Neuronal stem cell (in vitro differentiated cells): ENCODE data around the gene SART1.

Source experiments
- DNase-seq: peaks from one replicate; pipeline ENCODE4 v3.0.0-alpha.2; 2013; ENCODE audit warnings: low spot score
- H2AFZ ChIP-seq: one replicate; pipeline ENCODE4 v1.6.1; 2013; ENCODE audit warnings: mild to moderate bottlenecking, low read length, inconsistent platforms
- H2AK5ac ChIP-seq: 2 replicates; pipeline ENCODE4 v1.6.1; 2013; ENCODE audit warnings: low read depth, mild to moderate bottlenecking, inconsistent platforms, low read length, moderate library complexity, mixed read lengths
- H2BK120ac ChIP-seq: 2 replicates; pipeline ENCODE4 v1.6.1; 2013; ENCODE audit warnings: low read depth, mild to moderate bottlenecking, inconsistent platforms, low read length, moderate library complexity, mixed read lengths
- H2BK12ac ChIP-seq: one replicate; pipeline ENCODE4 v1.6.1; 2013; ENCODE audit warnings: low read length, inconsistent platforms
- H2BK15ac ChIP-seq: 2 replicates; pipeline ENCODE4 v1.6.1; 2013; ENCODE audit warnings: mild to moderate bottlenecking, low read length, inconsistent platforms, mixed read lengths
- H2BK5ac ChIP-seq: one replicate; pipeline ENCODE4 v1.6.1; 2013; ENCODE audit warnings: inconsistent platforms, mild to moderate bottlenecking, low read length, moderate library complexity
- H3K14ac ChIP-seq: one replicate; pipeline ENCODE4 v1.6.1; 2013; ENCODE audit warnings: low read length, inconsistent platforms
- H3K18ac ChIP-seq: 2 replicates; pipeline ENCODE4 v1.6.1; 2013; ENCODE audit warnings: low read length, inconsistent platforms
- H3K23ac ChIP-seq: 2 replicates; pipeline ENCODE4 v1.6.1; 2013; ENCODE audit warnings: low read depth, mild to moderate bottlenecking, mixed read lengths, low read length, inconsistent platforms; ENCODE audit not compliant: poor library complexity
- H3K27ac ChIP-seq: replicated peaks from 3 replicates; pipeline ENCODE4 v1.5.1; 2013; ENCODE audit warnings: low read length, inconsistent platforms
- H3K27me3 ChIP-seq, 3 experiments: 2 replicates each; pipeline ENCODE4 v1.6.1; 2013; ENCODE audit warnings: low read length in 3 of 3, mild to moderate bottlenecking in 2 of 3, inconsistent platforms in 1 of 3, low read depth in 1 of 3, mixed read lengths in 1 of 3, moderate library complexity in 1 of 3; ENCODE audit not compliant: control insufficient read depth in 3 of 3, insufficient read depth in 3 of 3
- H3K36me3 ChIP-seq, 2 donors: replicated peaks in 1 of 2; 2 replicates each; pipeline ENCODE4 v1.6.1; 2013; ENCODE audit warnings: low read length in 2 of 2; ENCODE audit not compliant: control insufficient read depth in 2 of 2, insufficient read depth in 2 of 2
- H3K4ac ChIP-seq: 2 replicates; pipeline ENCODE4 v1.6.1; 2013; ENCODE audit warnings: inconsistent platforms, mild to moderate bottlenecking, low read length, moderate library complexity
- H3K4me1 ChIP-seq, 2 donors: 1 replicate in 1 of 2; 2 replicates in 1 of 2; pipeline ENCODE4 v1.6.1; 2013; ENCODE audit warnings: low read length in 2 of 2, low read depth in 1 of 2; ENCODE audit not compliant: control insufficient read depth in 2 of 2, insufficient read depth in 1 of 2
- H3K4me2 ChIP-seq: one replicate; pipeline ENCODE4 v1.6.1; 2013; ENCODE audit warnings: mild to moderate bottlenecking, low read length, inconsistent platforms; ENCODE audit not compliant: insufficient read depth, poor library complexity, severe bottlenecking
- H3K4me3 ChIP-seq, 2 donors: 2 replicates each; pipeline ENCODE4 v1.5.1; 2013; ENCODE audit warnings: low read length in 2 of 2, mild to moderate bottlenecking in 2 of 2, inconsistent platforms in 1 of 2, moderate library complexity in 1 of 2
- H3K79me1 ChIP-seq: one replicate; pipeline ENCODE4 v1.6.1; 2013; ENCODE audit warnings: low read depth, mild to moderate bottlenecking, inconsistent platforms, low read length, moderate library complexity
- H3K9ac ChIP-seq: one replicate; pipeline ENCODE4 v1.6.1; 2013; ENCODE audit warnings: mild to moderate bottlenecking, low read depth, low read length, inconsistent platforms; ENCODE audit not compliant: poor library complexity
- H3K9me3 ChIP-seq, 2 donors: replicated peaks in 1 of 2; 2 replicates each; pipeline versions ENCODE3 to v1.6.1; 2013; ENCODE audit warnings: low read length in 2 of 2, mild to moderate bottlenecking in 2 of 2, inconsistent platforms in 1 of 2, low read depth in 1 of 2, mixed read lengths in 1 of 2, moderate library complexity in 1 of 2; ENCODE audit not compliant: control insufficient read depth in 2 of 2, insufficient read depth in 1 of 2
- H4K8ac ChIP-seq: one replicate; pipeline ENCODE4 v1.6.1; 2013; ENCODE audit warnings: low read depth, mild to moderate bottlenecking, inconsistent platforms, low read length, moderate library complexity
- H4K91ac ChIP-seq: one replicate; pipeline ENCODE4 v1.6.1; 2013; ENCODE audit warnings: low read length, low read depth, mild to moderate bottlenecking, inconsistent platforms; ENCODE audit not compliant: poor library complexity
- WGBS, 2 donors: extraction: QIAGEN DNeasy Blood & Tissue Kit; methylation state at CpG; one replicate each; pipeline ENCODE4 v1.1.7; 2013; ENCODE audit warnings: missing lambda C conversion rate in 2 of 2, mixed read lengths in 1 of 2; ENCODE audit not compliant: insufficient read length in 2 of 2, insufficient replicate concordance in 1 of 2; ENCODE audit errors: extremely low coverage in 2 of 2; 5-methylcytosine and 5-hydroxymethylcytosine counted together

The SART1 gene

GRCh38 chr11:65954771-65955170 lies 6.8 kb upstream of the SART1 start:
- WGBS, 2 donors, result no CpG with 5 or more reads among the region's 8 CpGs
- H2AK5ac ChIP-seq, result no peak overlapping the region
- H3K27ac ChIP-seq, result no peak overlapping the region
- H3K9ac ChIP-seq, result no peak overlapping the region
- no peak overlapping the region for H2AFZ ChIP-seq
- H3K14ac ChIP-seq, result no peak overlapping the region
- H2BK15ac ChIP-seq, result no peak overlapping the region
- H4K8ac ChIP-seq, result no peak overlapping the region
- H3K18ac ChIP-seq, result no peak overlapping the region
- no peak for DNase-seq
- H2BK5ac ChIP-seq, result no peak overlapping the region
- no peaks in the 10 kb centered on the region for H3K79me1 ChIP-seq
- H3K36me3 ChIP-seq, result peaks cover 0 to 6% of the 10 kb centered on the region in 2 donors
- no peak overlapping the region for H2BK12ac ChIP-seq
- no peak overlapping the region for H3K23ac ChIP-seq
- no peak overlapping the region for H3K4me2 ChIP-seq
- no peaks in the 10 kb centered on the region for H3K4me1 ChIP-seq
- no peak overlapping the region for H4K91ac ChIP-seq
- no peak overlapping the region for H3K4ac ChIP-seq
- no peaks in the 10 kb centered on the region for H3K27me3 ChIP-seq
- no peak overlapping the region for H2BK120ac ChIP-seq
- no peak overlapping the region for H3K4me3 ChIP-seq
- no peaks in the 10 kb centered on the region for H3K9me3 ChIP-seq

- no peak overlapping the region for H4K91ac ChIP-seq
- no peak overlapping the region for H2BK5ac ChIP-seq
- no peak overlapping the region for H4K8ac ChIP-seq
- H3K9ac ChIP-seq, result peak overlapping the region; percentile 38
- H3K4ac ChIP-seq, result no peak overlapping the region
- H3K27me3 ChIP-seq, result no peaks in the 10 kb centered on the region
- H3K4me3 ChIP-seq, result no peak overlapping the region
- no peak overlapping the region for H2AFZ ChIP-seq
- peaks cover 0 to 6% of the 10 kb centered on the region in 2 donors for H3K36me3 ChIP-seq
- WGBS, 2 donors, result no CpG with 5 or more reads among the region's 4 CpGs
- H3K4me1 ChIP-seq, result peaks cover 5 to 9% of the 10 kb centered on the region in 2 donors
- no peak overlapping the region for H3K14ac ChIP-seq
- no peaks in the 10 kb centered on the region for H3K9me3 ChIP-seq
- no peak overlapping the region for H2BK15ac ChIP-seq
- H3K18ac ChIP-seq, result no peak overlapping the region
- H3K23ac ChIP-seq, result no peak overlapping the region
- no peak for DNase-seq
- H2BK12ac ChIP-seq, result no peak overlapping the region
- H3K27ac ChIP-seq, result no peak overlapping the region
- H2AK5ac ChIP-seq, result no peak overlapping the region
- H3K79me1 ChIP-seq, result peaks cover 6% of the 10 kb centered on the region
- no peak overlapping the region for H2BK120ac ChIP-seq
- H3K4me2 ChIP-seq, result no peak overlapping the region
Measured at GRCh38 chr11:65958291-65958690, 3.2 kb upstream of the SART1 start.

- H3K4me1 ChIP-seq, result peaks cover 5 to 9% of the 10 kb centered on the region in 2 donors
- H3K9ac ChIP-seq, result no peak overlapping the region
- no peak overlapping the region for H2BK5ac ChIP-seq
- H3K18ac ChIP-seq, result no peak overlapping the region
- no peaks in the 10 kb centered on the region for H3K27me3 ChIP-seq
- no peak overlapping the region for H4K91ac ChIP-seq
- peak overlapping the region; percentile 59 for H2BK12ac ChIP-seq
- peaks cover 0 to 9% of the 10 kb centered on the region in 2 donors for H3K36me3 ChIP-seq
- H3K4me2 ChIP-seq, result no peak overlapping the region
- H3K9me3 ChIP-seq, result no peaks in the 10 kb centered on the region
- H2AK5ac ChIP-seq, result no peak overlapping the region
- no peak overlapping the region for H3K14ac ChIP-seq
- no peak for DNase-seq
- H3K79me1 ChIP-seq, result peaks cover 9% of the 10 kb centered on the region
- H3K4ac ChIP-seq, result no peak overlapping the region
- no peak overlapping the region for H2BK120ac ChIP-seq
- no CpG with 5 or more reads among the region's 17 CpGs for WGBS, 2 donors
- H2AFZ ChIP-seq, result no peak overlapping the region
- H4K8ac ChIP-seq, result no peak overlapping the region
- no peak overlapping the region for H3K23ac ChIP-seq
- no peak overlapping the region for H2BK15ac ChIP-seq
- no peak overlapping the region for H3K27ac ChIP-seq
- no peak overlapping the region for H3K4me3 ChIP-seq
Measured at GRCh38 chr11:65958774-65959420, 2.6 kb upstream of the SART1 start.

- Histone ChIP-seq H2BK5ac (no peak overlapping the region), H3K23ac (peak overlapping the region; percentile 93), H4K8ac (no peak overlapping the region), H3K4me3 (peak overlapping the region; percentile 53 to 80), H3K9me3 (no peaks in the 10 kb centered on the region), H2BK15ac (no peak overlapping the region), H3K4me1 (peaks cover 5 to 9% of the 10 kb centered on the region in 2 donors), H3K4ac (no peak overlapping the region), H2BK12ac (no peak overlapping the region), H3K9ac (peak overlapping the region; percentile 83), H3K27me3 (no peaks in the 10 kb centered on the region), H3K18ac (peak overlapping the region; percentile 20), H3K79me1 (peaks cover 11% of the 10 kb centered on the region), H2BK120ac (no peak overlapping the region), H2AFZ (peak overlapping the region; percentile 57), H2AK5ac (peak overlapping the region; percentile 93), H3K14ac (no peak overlapping the region), H3K36me3 (peaks cover 16 to 28% of the 10 kb centered on the region in 2 donors), H3K27ac (peak overlapping the region; percentile 82), H3K4me2 (peak overlapping the region; percentile 80), H4K91ac (no peak overlapping the region)
- DNase-seq, result no peak
- WGBS, 2 donors, result no CpG with 5 or more reads among the region's 16 CpGs
Measured at GRCh38 chr11:65960824-65961266, 689 bp upstream of the SART1 start.
